Transverse colon (tissue), 4 donors: Measurements from ENCODE around the gene KLC3. TPM values are rescaled to one million over a fixed set of nuclear protein-coding genes. Genes with fewer than 3 reads are reported as not detected.

Source experiments
- DNase-seq: peaks from one replicate; pipeline ENCODE4 v3.0.0-alpha.2; 2019
- H3K27ac ChIP-seq, 4 donors: fragments of 200-600 bp; sonication (generic); 2 replicates each; pipeline ENCODE4 v1.5.1; 2016 to 2018; ENCODE audit warnings: inconsistent platforms in 4 of 4
- H3K27me3 ChIP-seq: fragments of 200-600 bp; sonication (generic); 2 replicates; pipeline ENCODE4 v1.5.1; 2017; ENCODE audit warnings: inconsistent platforms
- H3K36me3 ChIP-seq, 4 donors: fragments of 200-600 bp; sonication (generic); 2 replicates each; pipeline ENCODE4 v1.5.1; 2017 to 2019; ENCODE audit warnings: inconsistent platforms in 4 of 4
- H3K4me1 ChIP-seq, 4 donors: fragments of 200-600 bp; sonication (generic); 2 replicates each; pipeline ENCODE4 v1.5.1; 2017 to 2020; ENCODE audit warnings: inconsistent platforms in 4 of 4
- H3K4me3 ChIP-seq, 4 donors: fragments of 200-600 bp; sonication (generic); 1 replicate in 1 of 4; 2 replicates in 3 of 4; pipeline versions ENCODE4 v1.5.1 to v1.6.1; 2017 to 2019; ENCODE audit warnings: inconsistent platforms in 4 of 4
- H3K9me3 ChIP-seq, 2 donors: fragments of 200-600 bp; sonication (generic); 2 replicates each; pipeline ENCODE4 v1.5.1; 2017 to 2019; ENCODE audit warnings: inconsistent platforms in 2 of 2
- CTCF ChIP-seq, 5 experiments: fragments of 200-600 bp in 3 of 5; fragments of 450-650 bp in 2 of 5; sonication (generic) in 3 of 5; IDR thresholded peaks; 1 replicate in 2 of 5; 2 replicates in 3 of 5; pipeline ENCODE4 v1.5.1; 2016 to 2017; ENCODE audit warnings: antibody characterized with exemption in 5 of 5, inconsistent platforms in 3 of 5, mild to moderate bottlenecking in 2 of 5, moderate library complexity in 1 of 5
- EP300 ChIP-seq: sonication (generic); formaldehyde crosslinking; IDR thresholded peaks from one replicate; pipeline ENCODE4 v1.6.1; 2017; ENCODE audit warnings: antibody characterized with exemption, low read depth
- POLR2A ChIP-seq: fragments of 450-650 bp; IDR thresholded peaks from one replicate; pipeline ENCODE4 v1.6.1; 2016; ENCODE audit warnings: antibody characterized with exemption, mild to moderate bottlenecking, moderate library complexity
- POLR2AphosphoS5 ChIP-seq, 3 donors: sonication (generic); formaldehyde crosslinking; IDR thresholded peaks; one replicate each; pipeline ENCODE4 v1.6.1; 2016; ENCODE audit warnings: antibody characterized with exemption in 3 of 3
- WGBS, 2 donors: methylation state at CpG; one replicate each; pipeline ENCODE4 v1.1.5; 2018; ENCODE audit warnings: low coverage in 1 of 2; 5-methylcytosine and 5-hydroxymethylcytosine counted together
- in situ Hi-C, 4 donors: fragments of 200-750 bp; cut with MboI; loops; one replicate each; pipeline versions ENCODE4 v1.15.0 to v1.15.1; 2017; ENCODE audit warnings: low sequenced_read_pairs in 3 of 4, low pct_ligation_motif_present in 1 of 4, low pct_unique_long_range_greater_than_20kb in 1 of 4
- intact Hi-C: fragments of 100-400 bp; cut with DNase I; formaldehyde crosslinking; loops from one replicate; pipeline ENCODE4 v1.15.1; 2023; ENCODE audit warnings: low total_unique reads
- total RNA-seq, 4 donors: library from RNA; depleted of rRNA; stranded (reverse); fragments of >200 nt; gene quantifications; one replicate each; pipeline ENCODE4 v1.1.0, GENCODE V29; 2016

The KLC3 gene
- total RNA-seq, 4 donors from 2014 or later = not detected

DNA sequence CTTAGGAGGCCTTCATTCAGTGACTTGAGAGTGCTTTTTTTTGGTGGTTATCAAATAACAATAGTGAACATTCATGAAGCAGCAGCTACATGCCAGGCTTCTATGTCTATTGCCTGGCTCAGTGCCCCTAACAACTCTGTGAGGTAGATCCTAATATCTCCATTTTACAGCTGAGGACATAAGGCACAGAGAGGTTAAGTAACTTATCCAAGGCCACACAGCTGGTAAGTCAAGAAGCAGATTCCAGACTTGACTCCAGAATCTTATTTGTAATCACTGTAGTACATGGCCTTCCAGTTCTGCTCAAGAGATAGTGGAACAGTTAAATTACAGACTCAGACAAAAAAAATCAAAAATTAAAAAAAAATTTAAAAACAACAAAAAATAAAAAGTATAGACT, 44.7 kb upstream of the KLC3 start:
- no peaks in the 10 kb centered on the region for H3K36me3 ChIP-seq
- TF ChIP-seq POLR2A = no peak
- no peak for TF ChIP-seq POLR2AphosphoS5 (IDR thresholded peaks at IDR 0.05)
- no peak for TF ChIP-seq EP300
- TF ChIP-seq CTCF (IDR thresholded peaks at IDR 0.05) = no peak
- no peak overlapping the region for H3K27ac ChIP-seq
- DNase-seq = no peak
- H3K4me1 ChIP-seq = no peaks in the 10 kb centered on the region
- H3K9me3 ChIP-seq = no peaks in the 10 kb centered on the region
- no peak overlapping the region for H3K4me3 ChIP-seq
- in situ Hi-C loops = no loop called here
- H3K27me3 ChIP-seq = no peaks in the 10 kb centered on the region
- intact Hi-C loops = no loop called here

DNA sequence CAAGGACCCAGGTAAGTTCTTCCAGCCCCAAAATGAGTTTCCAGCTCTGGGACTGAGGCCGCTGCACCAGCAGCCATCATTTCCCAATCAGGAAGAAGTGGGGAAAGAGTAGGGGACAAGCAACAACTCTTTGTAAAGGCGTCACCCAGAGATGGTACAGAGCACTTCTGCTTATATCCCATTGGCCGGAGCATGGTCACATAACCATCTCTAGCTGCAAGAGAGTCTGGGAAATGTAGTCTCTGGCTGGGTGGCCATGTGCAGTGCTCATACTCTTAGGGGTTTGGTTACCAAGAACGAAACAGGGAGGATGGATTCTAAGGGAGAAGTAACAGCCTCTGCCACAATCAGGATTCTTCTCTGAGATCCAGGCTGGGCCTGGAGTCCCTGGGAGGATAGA, 44.2 kb upstream of the KLC3 start:
- in situ Hi-C loops = no loop called here
- WGBS, 2 donors = 91 to 100% methylated on average over 1 to 4 of the region's 4 CpGs
- TF ChIP-seq POLR2AphosphoS5 (IDR thresholded peaks at IDR 0.05) (no peak), POLR2A (no peak), EP300 (no peak), CTCF (IDR thresholded peaks at IDR 0.05) (no peak)
- no peak for DNase-seq
- Histone ChIP-seq H3K9me3 (no peaks in the 10 kb centered on the region), H3K4me1 (no peaks in the 10 kb centered on the region), H3K27me3 (no peaks in the 10 kb centered on the region), H3K27ac (no peak overlapping the region), H3K36me3 (no peaks in the 10 kb centered on the region), H3K4me3 (no peak overlapping the region)
- intact Hi-C loops = no loop called here

- DNase-seq = no peak
- Histone ChIP-seq H3K9me3 (no peaks in the 10 kb centered on the region), H3K27ac (no peak overlapping the region), H3K27me3 (no peaks in the 10 kb centered on the region), H3K36me3 (no peaks in the 10 kb centered on the region), H3K4me1 (no peaks in the 10 kb centered on the region), H3K4me3 (no peak overlapping the region)
- in situ Hi-C loops = no loop called here
- intact Hi-C loops = no loop called here
- 98% methylated on average over 8 of the region's 18 CpGs; no CpG with 5 or more reads in 1 of the 2 donors for WGBS, 2 donors
- no peak for TF ChIP-seq POLR2AphosphoS5 (IDR thresholded peaks at IDR 0.05)
These were observed 42.9 kb upstream of the KLC3 start for GRCh38 chr19:45297674-45298073.

GRCh38 chr19:45298264-45298663, 42.3 kb upstream of the KLC3 start:
- in situ Hi-C loops = no loop called here
- DNase-seq = no peak

More at GRCh38 chr19:45298264-45298663, 42.3 kb upstream of the KLC3 start:
- no peaks in the 10 kb centered on the region for H3K9me3 ChIP-seq
- no peaks in the 10 kb centered on the region for H3K27me3 ChIP-seq
- H3K4me1 ChIP-seq = no peaks in the 10 kb centered on the region
- no peak overlapping the region for H3K4me3 ChIP-seq
- no peak overlapping the region for H3K27ac ChIP-seq
- WGBS, 2 donors = 94% methylated on average over 2 to 5 of the region's 5 CpGs
- intact Hi-C loops = no loop called here
- no peaks in the 10 kb centered on the region for H3K36me3 ChIP-seq
- no peak for TF ChIP-seq POLR2A
- TF ChIP-seq POLR2AphosphoS5 (IDR thresholded peaks at IDR 0.05) = no peak
- no peak for TF ChIP-seq EP300
- TF ChIP-seq CTCF (IDR thresholded peaks at IDR 0.05) = no peak
